WTC11 (cell line): ENCODE data around the gene CERT1. TPM values are rescaled to one million over a fixed set of nuclear protein-coding genes. Genes with fewer than 3 reads are reported as not detected.

Source experiments
- ATAC-seq: fragments of 200-7000 bp; cut with Tn5 transposase; 2 replicates; pipeline ENCODE4 v1.10.0; 2021; ENCODE audit warnings: mild to moderate bottlenecking, moderate library complexity
- CTCF ChIA-PET: fragments of 300-600 bp; sonication (Branson Sonifier 250); formaldehyde crosslinking; loops from one replicate; lab custom pipeline; 2021; ENCODE audit warnings: antibody characterized with exemption; lab: Charles Lee
- POLR2A ChIA-PET: fragments of 350-600 bp; sonication (Branson Sonifier 250); formaldehyde crosslinking; loops from one replicate; lab custom pipeline; 2021; ENCODE audit warnings: antibody characterized with exemption; lab: Charles Lee
- DNase-seq: peaks from one replicate; pipeline ENCODE4 v3.0.0; 2021; ENCODE audit warnings: low spot score
- H3K27ac Mint-ChIP-seq: 2 replicates; pipeline ENCODE4 v1.8.0; 2021; ENCODE audit warnings: mixed read lengths
- H3K27me3 Mint-ChIP-seq: 2 replicates; pipeline ENCODE4 v1.8.0; 2021; ENCODE audit warnings: low read depth, mild to moderate bottlenecking, moderate library complexity, mixed read lengths
- H3K36me3 Mint-ChIP-seq: 2 replicates; pipeline ENCODE4 v1.8.0; 2021; ENCODE audit warnings: mixed read lengths
- H3K4me1 Mint-ChIP-seq: 2 replicates; pipeline ENCODE4 v1.8.0; 2022; ENCODE audit warnings: mixed read lengths
- H3K4me3 Mint-ChIP-seq: 2 replicates; pipeline ENCODE4 v1.8.0; 2021; ENCODE audit warnings: mild to moderate bottlenecking, moderate library complexity, mixed read lengths
- H3K9me3 Mint-ChIP-seq: 2 replicates; pipeline ENCODE4 v1.8.0; 2021; ENCODE audit warnings: mixed read lengths
- ATF1 ChIP-seq: sonication (generic); formaldehyde crosslinking; IDR thresholded peaks from 2 replicates; pipeline ENCODE4 v1.8.1; 2023; ENCODE audit warnings: mild to moderate bottlenecking, moderate library complexity, missing genetic modification reagents
- ETV6 ChIP-seq: sonication (generic); formaldehyde crosslinking; IDR thresholded peaks from 2 replicates; pipeline ENCODE4 v1.8.1; 2022; ENCODE audit warnings: mild to moderate bottlenecking, missing genetic modification reagents
- FOXK1 ChIP-seq: sonication (generic); formaldehyde crosslinking; IDR thresholded peaks from 2 replicates; pipeline ENCODE4 v1.8.0; 2022; ENCODE audit warnings: mild to moderate bottlenecking, moderate library complexity, missing genetic modification reagents
- FOXP1 ChIP-seq: sonication (generic); formaldehyde crosslinking; IDR thresholded peaks from 2 replicates; pipeline ENCODE4 v1.8.0; 2022; ENCODE audit warnings: missing genetic modification reagents, mild to moderate bottlenecking, moderate library complexity, borderline replicate concordance
- IRF2 ChIP-seq: sonication (generic); formaldehyde crosslinking; IDR thresholded peaks from 2 replicates; pipeline ENCODE4 v1.8.0; 2022; ENCODE audit warnings: low read depth, missing genetic modification reagents, borderline replicate concordance
- MXD4 ChIP-seq: fragments of 250-450 bp; sonication (Bioruptor Pico); IDR thresholded peaks from 2 replicates; pipeline ENCODE4 v1.8.0; 2021; ENCODE audit warnings: mild to moderate bottlenecking, moderate library complexity, borderline replicate concordance
- MYBL2 ChIP-seq: sonication (generic); formaldehyde crosslinking; IDR thresholded peaks from 2 replicates; pipeline ENCODE4 v1.8.1; 2023; ENCODE audit warnings: mild to moderate bottlenecking, moderate library complexity, missing genetic modification reagents
- NR3C1 ChIP-seq: sonication (generic); formaldehyde crosslinking; conservative IDR thresholded peaks from 2 replicates; pipeline ENCODE4 v1.8.1; 2023; ENCODE audit warnings: low read depth, mild to moderate bottlenecking, missing genetic modification reagents
- SMAD3 ChIP-seq: sonication (generic); formaldehyde crosslinking; IDR thresholded peaks from 2 replicates; pipeline ENCODE4 v1.8.0; 2022; ENCODE audit warnings: missing genetic modification reagents, mild to moderate bottlenecking, borderline replicate concordance
- SOX15 ChIP-seq: fragments of 250-450 bp; sonication (Bioruptor Pico); IDR thresholded peaks from 2 replicates; pipeline ENCODE4 v1.9.0; 2021; ENCODE audit warnings: mild to moderate bottlenecking
- ZNF232 ChIP-seq: sonication (generic); formaldehyde crosslinking; IDR thresholded peaks from 2 replicates; pipeline ENCODE4 v1.8.0; 2022; ENCODE audit warnings: mild to moderate bottlenecking, missing genetic modification reagents
- ZNF317 ChIP-seq: sonication (generic); formaldehyde crosslinking; IDR thresholded peaks from 2 replicates; pipeline ENCODE4 v1.8.1; 2023; ENCODE audit warnings: low read depth, mild to moderate bottlenecking, moderate library complexity, missing genetic modification reagents, borderline replicate concordance
- ZNF416 ChIP-seq: fragments of 250-450 bp; sonication (Bioruptor Pico); IDR thresholded peaks from 2 replicates; pipeline ENCODE4 v1.9.0; 2021; ENCODE audit warnings: mild to moderate bottlenecking, inconsistent platforms
- total RNA-seq: library from RNA; stranded (reverse); gene quantifications from 3 replicates; pipeline ENCODE4 v1.2.3, GENCODE V29; 2021
- TF ChIP-seq, protein P1 (sequence below): sonication (generic); formaldehyde crosslinking; IDR thresholded peaks from 2 replicates; pipeline ENCODE4 v1.8.0; 2023; ENCODE audit warnings: missing genetic modification reagents, mild to moderate bottlenecking, borderline replicate concordance
- TF ChIP-seq, protein P2 (sequence below): sonication (generic); formaldehyde crosslinking; IDR thresholded peaks from 2 replicates; pipeline ENCODE4 v1.8.0; 2022; ENCODE audit warnings: mild to moderate bottlenecking, missing genetic modification reagents
- TF ChIP-seq, protein P3 (sequence below): sonication (generic); formaldehyde crosslinking; IDR thresholded peaks from 2 replicates; pipeline ENCODE4 v1.8.1; 2022; ENCODE audit warnings: mild to moderate bottlenecking, missing genetic modification reagents, moderate library complexity, borderline replicate concordance
- TF ChIP-seq, protein P4 (sequence below): sonication (generic); formaldehyde crosslinking; IDR thresholded peaks from 2 replicates; pipeline ENCODE4 v1.8.0; 2023; ENCODE audit warnings: mild to moderate bottlenecking, missing genetic modification reagents
- TF ChIP-seq, protein P5 (sequence below): fragments of 250-450 bp; sonication (Bioruptor Pico); IDR thresholded peaks from 2 replicates; pipeline ENCODE4 v1.9.0; 2021; ENCODE audit warnings: mild to moderate bottlenecking
- TF ChIP-seq, protein P6 (sequence below): sonication (generic); formaldehyde crosslinking; IDR thresholded peaks from 2 replicates; pipeline ENCODE4 v1.8.1; 2023; ENCODE audit warnings: mild to moderate bottlenecking, missing genetic modification reagents, moderate library complexity

The CERT1 gene
- total RNA-seq, 1 experiment from 2014 or later: 50.8 TPM

DNA sequence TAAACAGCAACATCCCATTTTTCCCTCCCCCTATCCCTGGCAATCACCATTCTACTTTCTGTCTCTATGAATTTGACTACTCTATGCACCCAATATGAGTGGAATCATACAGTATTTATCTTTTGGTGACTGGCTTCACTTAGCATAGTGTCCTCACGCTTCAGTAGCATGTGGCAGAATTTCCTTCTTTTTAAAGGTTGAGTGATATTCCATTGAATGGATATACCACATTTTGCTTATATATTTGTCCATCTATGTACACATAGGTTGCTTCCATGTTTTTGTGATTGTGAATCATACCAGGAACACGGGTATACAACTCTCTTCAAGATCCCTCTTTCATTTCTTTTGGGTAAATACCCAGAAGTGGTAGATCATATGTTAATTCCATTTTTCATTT is 69.9 kb downstream of the CERT1 start (continued):
- TF ChIP-seq IRF2: no peak

DNA sequence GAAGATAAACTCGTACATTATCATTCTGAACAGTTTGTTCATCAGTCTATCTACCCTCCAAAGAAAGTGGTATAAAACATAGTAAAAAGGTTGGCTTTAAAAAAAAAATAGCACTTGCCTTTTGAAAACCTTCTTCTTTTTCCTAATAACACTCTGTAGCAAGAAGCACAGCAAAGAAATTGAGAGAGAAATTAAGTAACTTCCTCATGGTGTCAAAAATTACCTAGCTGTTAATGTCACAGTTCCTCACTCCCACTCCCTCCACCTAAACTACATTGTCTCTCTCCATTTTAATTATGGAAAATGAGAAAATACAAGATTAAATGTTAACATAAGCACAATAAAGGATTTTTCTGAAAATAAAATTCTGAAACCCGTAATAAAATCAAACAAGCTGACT is 72.2 kb downstream of the CERT1 start:
- ChIA-PET CTCF (no interaction called here), POLR2A (no interaction called here)
- Mint-ChIP-seq H3K4me3 (no peak overlapping the region), H3K27ac (no peak overlapping the region), H3K4me1 (no peaks in the 10 kb centered on the region), H3K9me3 (peaks cover 14% of the 10 kb centered on the region)
- no peak for DNase-seq
- no peak for ATAC-seq
- TF ChIP-seq, protein P1, sequence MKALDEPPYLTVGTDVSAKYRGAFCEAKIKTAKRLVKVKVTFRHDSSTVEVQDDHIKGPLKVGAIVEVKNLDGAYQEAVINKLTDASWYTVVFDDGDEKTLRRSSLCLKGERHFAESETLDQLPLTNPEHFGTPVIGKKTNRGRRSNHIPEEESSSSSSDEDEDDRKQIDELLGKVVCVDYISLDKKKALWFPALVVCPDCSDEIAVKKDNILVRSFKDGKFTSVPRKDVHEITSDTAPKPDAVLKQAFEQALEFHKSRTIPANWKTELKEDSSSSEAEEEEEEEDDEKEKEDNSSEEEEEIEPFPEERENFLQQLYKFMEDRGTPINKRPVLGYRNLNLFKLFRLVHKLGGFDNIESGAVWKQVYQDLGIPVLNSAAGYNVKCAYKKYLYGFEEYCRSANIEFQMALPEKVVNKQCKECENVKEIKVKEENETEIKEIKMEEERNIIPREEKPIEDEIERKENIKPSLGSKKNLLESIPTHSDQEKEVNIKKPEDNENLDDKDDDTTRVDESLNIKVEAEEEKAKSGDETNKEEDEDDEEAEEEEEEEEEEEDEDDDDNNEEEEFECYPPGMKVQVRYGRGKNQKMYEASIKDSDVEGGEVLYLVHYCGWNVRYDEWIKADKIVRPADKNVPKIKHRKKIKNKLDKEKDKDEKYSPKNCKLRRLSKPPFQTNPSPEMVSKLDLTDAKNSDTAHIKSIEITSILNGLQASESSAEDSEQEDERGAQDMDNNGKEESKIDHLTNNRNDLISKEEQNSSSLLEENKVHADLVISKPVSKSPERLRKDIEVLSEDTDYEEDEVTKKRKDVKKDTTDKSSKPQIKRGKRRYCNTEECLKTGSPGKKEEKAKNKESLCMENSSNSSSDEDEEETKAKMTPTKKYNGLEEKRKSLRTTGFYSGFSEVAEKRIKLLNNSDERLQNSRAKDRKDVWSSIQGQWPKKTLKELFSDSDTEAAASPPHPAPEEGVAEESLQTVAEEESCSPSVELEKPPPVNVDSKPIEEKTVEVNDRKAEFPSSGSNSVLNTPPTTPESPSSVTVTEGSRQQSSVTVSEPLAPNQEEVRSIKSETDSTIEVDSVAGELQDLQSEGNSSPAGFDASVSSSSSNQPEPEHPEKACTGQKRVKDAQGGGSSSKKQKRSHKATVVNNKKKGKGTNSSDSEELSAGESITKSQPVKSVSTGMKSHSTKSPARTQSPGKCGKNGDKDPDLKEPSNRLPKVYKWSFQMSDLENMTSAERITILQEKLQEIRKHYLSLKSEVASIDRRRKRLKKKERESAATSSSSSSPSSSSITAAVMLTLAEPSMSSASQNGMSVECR (CRISPR knock-in tag): no peak
- TF ChIP-seq, protein P2, sequence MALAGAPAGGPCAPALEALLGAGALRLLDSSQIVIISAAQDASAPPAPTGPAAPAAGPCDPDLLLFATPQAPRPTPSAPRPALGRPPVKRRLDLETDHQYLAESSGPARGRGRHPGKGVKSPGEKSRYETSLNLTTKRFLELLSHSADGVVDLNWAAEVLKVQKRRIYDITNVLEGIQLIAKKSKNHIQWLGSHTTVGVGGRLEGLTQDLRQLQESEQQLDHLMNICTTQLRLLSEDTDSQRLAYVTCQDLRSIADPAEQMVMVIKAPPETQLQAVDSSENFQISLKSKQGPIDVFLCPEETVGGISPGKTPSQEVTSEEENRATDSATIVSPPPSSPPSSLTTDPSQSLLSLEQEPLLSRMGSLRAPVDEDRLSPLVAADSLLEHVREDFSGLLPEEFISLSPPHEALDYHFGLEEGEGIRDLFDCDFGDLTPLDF (CRISPR knock-in tag): no peak
- TF ChIP-seq, protein P3, sequence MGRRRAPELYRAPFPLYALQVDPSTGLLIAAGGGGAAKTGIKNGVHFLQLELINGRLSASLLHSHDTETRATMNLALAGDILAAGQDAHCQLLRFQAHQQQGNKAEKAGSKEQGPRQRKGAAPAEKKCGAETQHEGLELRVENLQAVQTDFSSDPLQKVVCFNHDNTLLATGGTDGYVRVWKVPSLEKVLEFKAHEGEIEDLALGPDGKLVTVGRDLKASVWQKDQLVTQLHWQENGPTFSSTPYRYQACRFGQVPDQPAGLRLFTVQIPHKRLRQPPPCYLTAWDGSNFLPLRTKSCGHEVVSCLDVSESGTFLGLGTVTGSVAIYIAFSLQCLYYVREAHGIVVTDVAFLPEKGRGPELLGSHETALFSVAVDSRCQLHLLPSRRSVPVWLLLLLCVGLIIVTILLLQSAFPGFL (CRISPR knock-in tag): no peak
- TF ChIP-seq NR3C1 (CRISPR knock-in tag): no peak
- TF ChIP-seq, protein P4, sequence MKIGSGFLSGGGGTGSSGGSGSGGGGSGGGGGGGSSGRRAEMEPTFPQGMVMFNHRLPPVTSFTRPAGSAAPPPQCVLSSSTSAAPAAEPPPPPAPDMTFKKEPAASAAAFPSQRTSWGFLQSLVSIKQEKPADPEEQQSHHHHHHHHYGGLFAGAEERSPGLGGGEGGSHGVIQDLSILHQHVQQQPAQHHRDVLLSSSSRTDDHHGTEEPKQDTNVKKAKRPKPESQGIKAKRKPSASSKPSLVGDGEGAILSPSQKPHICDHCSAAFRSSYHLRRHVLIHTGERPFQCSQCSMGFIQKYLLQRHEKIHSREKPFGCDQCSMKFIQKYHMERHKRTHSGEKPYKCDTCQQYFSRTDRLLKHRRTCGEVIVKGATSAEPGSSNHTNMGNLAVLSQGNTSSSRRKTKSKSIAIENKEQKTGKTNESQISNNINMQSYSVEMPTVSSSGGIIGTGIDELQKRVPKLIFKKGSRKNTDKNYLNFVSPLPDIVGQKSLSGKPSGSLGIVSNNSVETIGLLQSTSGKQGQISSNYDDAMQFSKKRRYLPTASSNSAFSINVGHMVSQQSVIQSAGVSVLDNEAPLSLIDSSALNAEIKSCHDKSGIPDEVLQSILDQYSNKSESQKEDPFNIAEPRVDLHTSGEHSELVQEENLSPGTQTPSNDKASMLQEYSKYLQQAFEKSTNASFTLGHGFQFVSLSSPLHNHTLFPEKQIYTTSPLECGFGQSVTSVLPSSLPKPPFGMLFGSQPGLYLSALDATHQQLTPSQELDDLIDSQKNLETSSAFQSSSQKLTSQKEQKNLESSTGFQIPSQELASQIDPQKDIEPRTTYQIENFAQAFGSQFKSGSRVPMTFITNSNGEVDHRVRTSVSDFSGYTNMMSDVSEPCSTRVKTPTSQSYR (CRISPR knock-in tag): no peak
- TF ChIP-seq ZNF317: no peak
- no peak for TF ChIP-seq ZNF416
- TF ChIP-seq, all 79 proteins: peak for 0
- peaks cover 8% of the 10 kb centered on the region for H3K36me3 Mint-ChIP-seq
- no peaks in the 10 kb centered on the region for H3K27me3 Mint-ChIP-seq

DNA sequence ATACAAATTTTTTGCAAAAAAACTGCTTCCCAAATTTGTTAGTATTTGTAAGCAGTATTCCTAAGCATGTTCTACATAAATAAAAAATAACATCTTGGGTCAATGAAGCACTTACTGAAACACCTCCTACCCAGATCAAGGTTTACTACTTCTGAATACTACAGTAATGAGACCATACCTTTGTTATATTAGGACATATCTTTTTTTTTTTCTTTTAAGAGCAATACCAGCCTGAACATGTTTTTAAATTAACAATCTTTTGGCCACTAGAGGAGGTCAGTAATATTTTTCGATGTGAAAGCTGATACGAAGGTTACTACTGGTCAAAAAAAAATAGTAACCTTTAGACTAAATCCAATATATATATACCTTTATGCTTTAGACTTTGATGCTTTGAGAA is 72.7 kb downstream of the CERT1 start:
- H3K27ac Mint-ChIP-seq: no peak overlapping the region
- H3K4me3 Mint-ChIP-seq: no peak overlapping the region
- TF ChIP-seq MXD4: no peak
- TF ChIP-seq, protein P5, sequence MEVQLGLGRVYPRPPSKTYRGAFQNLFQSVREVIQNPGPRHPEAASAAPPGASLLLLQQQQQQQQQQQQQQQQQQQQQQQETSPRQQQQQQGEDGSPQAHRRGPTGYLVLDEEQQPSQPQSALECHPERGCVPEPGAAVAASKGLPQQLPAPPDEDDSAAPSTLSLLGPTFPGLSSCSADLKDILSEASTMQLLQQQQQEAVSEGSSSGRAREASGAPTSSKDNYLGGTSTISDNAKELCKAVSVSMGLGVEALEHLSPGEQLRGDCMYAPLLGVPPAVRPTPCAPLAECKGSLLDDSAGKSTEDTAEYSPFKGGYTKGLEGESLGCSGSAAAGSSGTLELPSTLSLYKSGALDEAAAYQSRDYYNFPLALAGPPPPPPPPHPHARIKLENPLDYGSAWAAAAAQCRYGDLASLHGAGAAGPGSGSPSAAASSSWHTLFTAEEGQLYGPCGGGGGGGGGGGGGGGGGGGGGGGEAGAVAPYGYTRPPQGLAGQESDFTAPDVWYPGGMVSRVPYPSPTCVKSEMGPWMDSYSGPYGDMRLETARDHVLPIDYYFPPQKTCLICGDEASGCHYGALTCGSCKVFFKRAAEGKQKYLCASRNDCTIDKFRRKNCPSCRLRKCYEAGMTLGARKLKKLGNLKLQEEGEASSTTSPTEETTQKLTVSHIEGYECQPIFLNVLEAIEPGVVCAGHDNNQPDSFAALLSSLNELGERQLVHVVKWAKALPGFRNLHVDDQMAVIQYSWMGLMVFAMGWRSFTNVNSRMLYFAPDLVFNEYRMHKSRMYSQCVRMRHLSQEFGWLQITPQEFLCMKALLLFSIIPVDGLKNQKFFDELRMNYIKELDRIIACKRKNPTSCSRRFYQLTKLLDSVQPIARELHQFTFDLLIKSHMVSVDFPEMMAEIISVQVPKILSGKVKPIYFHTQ (CRISPR knock-in tag): no peak
- TF ChIP-seq ZNF232 (CRISPR knock-in tag): no peak
- TF ChIP-seq, protein P6, sequence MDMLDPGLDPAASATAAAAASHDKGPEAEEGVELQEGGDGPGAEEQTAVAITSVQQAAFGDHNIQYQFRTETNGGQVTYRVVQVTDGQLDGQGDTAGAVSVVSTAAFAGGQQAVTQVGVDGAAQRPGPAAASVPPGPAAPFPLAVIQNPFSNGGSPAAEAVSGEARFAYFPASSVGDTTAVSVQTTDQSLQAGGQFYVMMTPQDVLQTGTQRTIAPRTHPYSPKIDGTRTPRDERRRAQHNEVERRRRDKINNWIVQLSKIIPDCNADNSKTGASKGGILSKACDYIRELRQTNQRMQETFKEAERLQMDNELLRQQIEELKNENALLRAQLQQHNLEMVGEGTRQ (CRISPR knock-in tag): no peak
- TF ChIP-seq FOXK1 (CRISPR knock-in tag): no peak
- no peak for TF ChIP-seq SMAD3 (CRISPR knock-in tag)
- TF ChIP-seq MYBL2 (CRISPR knock-in tag): no peak
- TF ChIP-seq FOXP1: no peak
- TF ChIP-seq ETV6: no peak
- no peak for TF ChIP-seq ATF1 (CRISPR knock-in tag)
- TF ChIP-seq SOX15 (CRISPR knock-in tag): no peak
- H3K27me3 Mint-ChIP-seq: no peaks in the 10 kb centered on the region
- H3K36me3 Mint-ChIP-seq: peaks cover 8% of the 10 kb centered on the region
- no peak for ATAC-seq
- H3K9me3 Mint-ChIP-seq: peaks cover 14% of the 10 kb centered on the region
- ChIA-PET CTCF (no interaction called here), POLR2A (no interaction called here)
- DNase-seq: no peak
- no peaks in the 10 kb centered on the region for H3K4me1 Mint-ChIP-seq
